OCI-LY7 (cell line): ENCODE results near the gene MYO18A.

Experiments
- EZH2phosphoT487 ChIP-seq: fragments of 200-600 bp; sonication (generic); IDR thresholded peaks from 2 replicates; pipeline ENCODE4 v1.6.1; 2018; ENCODE audit warnings: low read depth, borderline replicate concordance, mild to moderate bottlenecking, mixed run types, antibody characterized with exemption, low read length, moderate library complexity, mixed read lengths
- TF ChIP-seq, protein P1 (sequence below): fragments of 200-600 bp; sonication (generic); conservative IDR thresholded peaks from 2 replicates; pipeline ENCODE4 v1.5.1; 2014; ENCODE audit warnings: mild to moderate bottlenecking, antibody characterized with exemption, low read length, moderate library complexity, mixed read lengths

DNA sequence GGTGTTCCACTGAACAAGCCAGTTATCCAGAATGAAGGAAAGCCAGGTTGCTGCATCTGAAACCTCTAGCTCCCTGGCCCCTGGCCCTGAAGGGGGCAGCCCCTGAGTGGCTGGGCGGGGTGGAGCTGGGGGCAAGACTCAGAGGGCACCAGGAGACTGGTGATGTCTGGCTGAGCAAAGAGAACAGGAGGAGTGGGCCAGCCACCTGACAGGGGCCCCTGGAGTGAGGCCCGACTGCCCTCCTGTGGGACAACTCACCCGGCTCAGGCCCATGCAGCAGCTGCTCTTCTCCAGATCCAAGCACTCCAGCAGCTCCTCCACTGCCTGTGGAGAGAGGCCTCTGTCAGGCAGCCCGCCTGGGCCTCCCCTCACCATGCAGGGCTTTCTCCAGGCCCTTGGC is 76.9 kb downstream of the MYO18A start:
- TF ChIP-seq, protein P1, sequence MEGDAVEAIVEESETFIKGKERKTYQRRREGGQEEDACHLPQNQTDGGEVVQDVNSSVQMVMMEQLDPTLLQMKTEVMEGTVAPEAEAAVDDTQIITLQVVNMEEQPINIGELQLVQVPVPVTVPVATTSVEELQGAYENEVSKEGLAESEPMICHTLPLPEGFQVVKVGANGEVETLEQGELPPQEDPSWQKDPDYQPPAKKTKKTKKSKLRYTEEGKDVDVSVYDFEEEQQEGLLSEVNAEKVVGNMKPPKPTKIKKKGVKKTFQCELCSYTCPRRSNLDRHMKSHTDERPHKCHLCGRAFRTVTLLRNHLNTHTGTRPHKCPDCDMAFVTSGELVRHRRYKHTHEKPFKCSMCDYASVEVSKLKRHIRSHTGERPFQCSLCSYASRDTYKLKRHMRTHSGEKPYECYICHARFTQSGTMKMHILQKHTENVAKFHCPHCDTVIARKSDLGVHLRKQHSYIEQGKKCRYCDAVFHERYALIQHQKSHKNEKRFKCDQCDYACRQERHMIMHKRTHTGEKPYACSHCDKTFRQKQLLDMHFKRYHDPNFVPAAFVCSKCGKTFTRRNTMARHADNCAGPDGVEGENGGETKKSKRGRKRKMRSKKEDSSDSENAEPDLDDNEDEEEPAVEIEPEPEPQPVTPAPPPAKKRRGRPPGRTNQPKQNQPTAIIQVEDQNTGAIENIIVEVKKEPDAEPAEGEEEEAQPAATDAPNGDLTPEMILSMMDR = no peak
- TF ChIP-seq EZH2phosphoT487 = no peak
